ENCODE data around the gene MRGPRF.
"Not testable (repeated sequence)": the region's sequence is repeated elsewhere in the genome, so short reads cannot be mapped to it uniquely, and the experiment has no call there.

The MRGPRF gene

DNA sequence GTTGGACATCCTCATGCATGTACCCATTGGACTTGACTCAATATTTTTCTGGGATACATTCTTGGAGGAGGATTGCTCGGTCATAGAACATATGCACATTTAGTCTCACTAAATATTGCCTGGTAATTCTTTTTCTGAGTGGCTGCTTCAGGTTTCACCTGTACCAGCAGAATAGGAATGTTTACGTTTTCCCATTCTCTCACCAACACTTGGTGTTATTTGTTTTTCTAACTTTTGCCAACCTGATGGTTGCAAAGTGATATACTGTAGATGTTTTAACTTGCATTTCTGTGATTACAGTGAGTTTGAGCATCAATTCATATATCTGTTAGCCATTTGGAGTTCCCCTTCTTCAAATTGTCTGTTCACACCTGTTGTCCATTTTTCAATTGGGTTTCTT, 30.9 kb downstream of the MRGPRF start:
- no peak for FAIRE-seq

DNA sequence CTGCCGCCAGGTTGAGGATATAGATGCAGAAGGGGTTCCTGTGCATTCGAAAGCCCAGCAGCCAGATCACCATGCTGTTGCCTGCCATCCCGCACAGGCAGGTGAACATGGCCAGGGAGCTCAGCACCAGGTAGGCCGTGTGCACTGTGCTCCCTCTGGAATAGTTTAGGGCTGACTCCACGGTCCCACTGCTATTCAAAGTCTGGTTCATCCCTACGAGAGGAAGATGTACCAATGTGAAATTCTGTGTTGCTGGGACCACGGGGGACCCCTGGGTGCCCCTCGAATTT, 32.3 kb downstream of the MRGPRF start, which contains the start of gene MRGPRD:
Gene MRGPRD (minus strand): TSS at position 211 of the 290 bp plus-strand sequence. CDS start 0 bp downstream, at position 211.
- FAIRE-seq: no peak

DNA sequence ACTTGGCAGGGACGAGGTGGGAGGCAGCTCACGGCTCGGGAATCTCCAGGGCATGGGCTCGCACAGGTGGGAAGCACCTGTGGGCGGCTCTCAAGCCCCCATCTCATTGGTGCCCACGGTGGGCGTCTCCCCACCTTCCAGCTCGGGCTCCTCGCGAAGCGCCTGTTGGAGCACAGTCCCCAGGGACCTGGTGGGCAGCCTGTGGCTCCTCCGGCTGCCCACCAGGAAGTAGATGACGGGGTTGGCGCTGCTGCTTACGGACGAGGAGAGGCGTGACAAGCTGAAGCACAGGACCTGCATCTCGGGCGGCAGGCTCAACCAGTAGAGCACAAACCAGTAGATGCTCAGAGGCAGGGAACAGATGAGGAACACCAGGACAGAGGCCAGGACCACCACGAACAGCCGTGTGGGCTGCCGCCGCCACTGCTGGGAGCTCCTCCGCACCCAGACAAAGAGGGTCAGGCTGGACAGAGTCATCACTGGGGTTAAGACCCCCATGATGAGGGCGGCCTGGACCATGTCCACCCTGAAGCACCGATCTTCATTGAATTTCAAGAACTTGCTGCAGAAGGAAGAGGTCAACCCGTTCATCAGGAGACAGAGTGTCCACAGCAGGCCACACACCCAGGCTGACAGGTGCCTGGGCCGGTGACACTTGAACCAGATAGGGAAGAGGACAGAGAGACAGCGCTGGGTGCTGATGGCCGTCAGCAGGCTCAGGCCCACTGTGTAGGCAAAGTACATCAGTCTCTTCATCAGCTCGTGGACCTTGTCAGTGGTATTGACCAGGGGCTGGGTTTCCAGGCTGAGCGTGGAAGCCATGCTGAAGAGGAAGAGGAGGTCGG, 32.9 kb downstream of the MRGPRF start:
- FAIRE-seq: no peak

DNA sequence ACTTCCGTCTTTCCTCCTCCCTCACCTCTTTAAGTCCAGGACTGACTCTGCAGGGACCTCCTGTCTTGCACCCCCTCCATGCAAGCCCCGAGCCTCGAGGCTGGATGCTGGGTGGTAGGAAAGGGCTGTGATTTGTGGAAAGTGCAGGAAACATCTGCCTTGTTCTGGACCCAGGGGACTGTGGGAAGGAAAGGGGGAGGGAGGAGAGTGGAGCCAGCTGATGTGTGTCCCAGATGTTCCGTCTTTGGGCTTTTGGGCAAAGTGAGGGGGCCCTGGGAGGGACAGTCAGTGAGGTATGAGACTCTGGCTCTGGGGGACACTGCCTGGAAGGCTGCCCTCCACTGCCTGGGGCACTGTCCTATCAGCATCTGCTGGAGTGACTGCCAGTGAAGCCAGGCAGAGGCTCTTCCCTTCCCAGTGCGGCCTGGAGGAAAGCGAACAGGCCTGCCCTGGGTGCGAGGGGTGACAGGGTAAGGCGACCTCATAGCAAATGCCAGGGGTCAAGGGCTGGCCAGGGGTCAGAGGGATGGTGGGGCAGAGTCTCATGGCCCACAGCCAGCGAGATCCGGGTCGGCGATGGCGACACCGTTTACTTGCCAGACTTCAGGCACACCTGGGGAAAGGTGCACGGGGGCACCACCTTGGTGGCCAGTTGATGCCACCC, 34.0 kb downstream of the MRGPRF start:
- no peak for FAIRE-seq

DNA sequence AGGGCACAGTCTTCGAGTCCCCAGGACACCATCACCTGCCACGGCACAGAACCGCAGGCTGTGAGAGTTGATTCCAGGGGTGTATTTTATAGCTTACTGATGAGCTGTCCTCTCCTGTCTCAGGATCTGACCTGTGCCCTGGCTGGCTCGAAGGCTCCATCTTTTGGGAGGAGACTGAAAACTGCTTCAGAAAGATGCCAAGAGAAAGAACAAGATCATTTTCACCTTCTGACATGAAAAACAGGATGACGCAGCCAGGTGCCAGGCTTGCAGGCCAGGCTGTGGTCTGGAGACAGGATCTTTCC, 34.5 kb downstream of the MRGPRF start:
- FAIRE-seq: no peak

DNA sequence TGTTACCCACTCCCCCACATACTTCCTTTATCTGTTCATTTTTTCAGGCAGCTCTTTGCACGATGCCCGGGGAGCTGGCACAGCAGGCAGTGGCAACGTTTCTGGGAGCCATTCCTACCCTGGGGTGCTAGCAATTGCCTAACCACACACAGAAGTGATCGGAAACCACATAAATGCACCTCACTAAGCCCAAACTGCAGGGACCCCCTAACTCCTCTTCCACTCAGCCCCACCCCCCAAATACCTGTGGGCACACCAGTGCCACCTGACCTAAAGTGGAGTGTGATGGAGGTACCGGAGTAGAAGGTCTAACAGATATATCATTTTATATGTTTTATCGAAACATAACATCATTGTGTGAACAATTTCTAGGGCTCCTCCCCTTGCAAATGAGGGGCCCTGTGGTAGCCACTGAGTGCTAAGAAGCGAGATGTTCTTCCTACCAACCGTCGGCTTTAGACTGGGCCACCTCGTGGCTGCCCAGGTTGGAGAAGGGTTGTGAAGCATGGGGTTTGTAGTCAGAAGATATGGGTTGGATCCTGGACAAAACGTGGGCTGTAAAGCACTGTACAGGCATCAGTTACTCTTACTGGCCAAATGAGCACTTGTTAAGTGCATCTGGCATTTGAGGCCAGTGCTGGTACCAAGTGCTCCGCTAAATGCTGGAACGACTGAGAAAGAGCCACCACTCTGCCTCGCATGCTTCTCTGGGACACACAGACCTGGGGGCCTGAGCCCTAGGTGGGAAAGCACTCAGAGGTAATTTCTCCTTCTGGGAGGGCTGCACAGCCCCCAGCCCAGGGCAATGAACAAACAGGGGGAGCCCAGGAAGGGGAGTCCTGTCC, 35.0 kb downstream of the MRGPRF start:
- FAIRE-seq: no peak

DNA sequence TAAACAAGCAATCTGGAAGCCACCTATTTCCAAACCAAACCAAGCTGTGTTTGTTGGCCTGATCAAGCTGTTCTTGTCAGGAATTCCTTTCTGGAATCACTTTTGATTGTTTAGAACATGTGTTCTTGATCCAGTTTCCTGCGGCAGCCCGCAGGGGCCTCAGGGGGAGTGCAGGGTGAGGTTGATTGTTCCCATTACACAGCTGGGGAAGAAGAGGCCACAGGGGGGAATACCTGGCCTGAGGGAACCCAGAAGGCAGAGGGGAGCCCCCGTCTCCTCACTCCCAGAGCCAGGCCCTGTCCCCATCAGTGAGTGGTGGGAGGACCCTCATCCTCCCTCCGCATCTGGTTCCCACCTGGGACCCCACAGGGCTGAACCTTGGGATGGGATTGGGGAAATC, 36.5 kb downstream of the MRGPRF start:
- FAIRE-seq: no peak

DNA sequence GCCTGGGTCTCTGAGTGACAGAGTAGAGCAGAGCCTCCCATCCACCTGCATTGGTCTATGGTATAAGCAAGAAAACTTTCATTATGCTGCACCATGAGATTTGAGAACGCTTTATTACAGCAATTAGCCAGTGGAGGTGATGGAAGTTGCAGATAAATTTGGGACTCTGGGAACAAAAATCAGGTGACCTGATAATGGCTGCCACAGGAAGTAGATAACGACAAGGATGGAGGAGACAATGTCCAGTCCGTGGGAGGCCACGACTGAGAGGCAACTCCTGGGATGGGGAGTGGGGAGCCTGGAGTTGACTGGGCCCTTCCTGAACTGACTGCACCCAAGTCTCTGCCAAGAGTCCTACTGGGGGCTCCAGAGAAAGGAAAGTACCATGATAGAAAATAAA, 37.0 kb downstream of the MRGPRF start:
- no peak for FAIRE-seq

DNA sequence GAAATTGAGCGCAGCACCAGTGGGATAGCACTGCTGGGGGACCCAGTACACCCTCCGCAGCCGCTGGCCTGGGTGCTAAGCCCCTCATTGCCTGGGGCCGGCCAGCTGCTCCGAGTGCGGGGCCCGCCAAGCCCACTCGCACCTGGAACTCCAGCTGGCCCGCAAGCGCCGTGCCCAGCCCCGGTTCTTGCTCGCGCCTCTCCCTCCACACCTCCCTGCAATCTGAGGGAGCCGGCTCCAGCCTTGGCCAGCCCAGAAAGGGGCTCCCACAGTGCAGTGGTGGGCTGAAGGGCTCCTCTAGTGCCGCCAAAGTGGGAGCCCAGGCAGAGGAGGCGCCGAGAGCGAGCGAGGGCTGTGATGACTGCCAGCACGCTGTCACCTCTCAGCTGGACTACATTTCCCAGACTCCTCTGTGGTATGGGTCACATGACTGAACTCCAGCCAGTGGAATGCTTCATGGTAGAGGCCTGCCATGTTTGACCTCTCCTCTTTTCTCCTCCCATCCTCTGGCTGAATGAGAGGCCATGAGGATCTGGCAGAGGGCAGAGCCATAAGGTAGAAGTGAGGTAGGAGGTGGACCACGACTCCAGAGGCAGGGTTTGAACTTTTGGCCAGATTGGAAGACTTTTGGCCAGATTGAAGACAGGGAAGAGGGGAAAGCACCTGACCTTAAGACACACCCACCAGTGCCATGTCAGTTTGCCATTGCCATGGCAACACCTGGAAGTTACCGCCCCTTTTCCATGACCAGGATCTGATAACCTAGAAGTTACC, 38.4 kb downstream of the MRGPRF start:
- FAIRE-seq: no peak

DNA sequence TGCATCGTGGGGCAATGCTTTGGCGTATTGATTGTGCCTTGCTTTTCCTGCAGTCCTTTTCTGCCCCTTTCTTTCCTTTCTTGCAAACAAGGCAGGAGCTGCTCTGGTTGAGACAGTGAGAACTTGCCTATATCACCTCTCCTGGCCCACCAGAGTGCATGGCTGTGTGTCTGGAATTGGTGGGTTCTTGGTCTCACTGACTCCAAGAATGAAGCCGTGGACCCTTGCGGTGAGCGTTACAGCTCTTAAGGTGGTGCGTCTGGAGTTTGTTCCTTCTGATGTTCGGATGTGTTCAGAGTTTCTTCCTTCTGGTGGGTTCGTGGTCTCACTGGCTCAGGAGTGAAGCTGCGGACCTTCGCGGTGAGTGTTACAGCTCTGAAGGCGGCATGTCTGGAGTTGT, 39.3 kb downstream of the MRGPRF start:
- not testable (repeated sequence) for FAIRE-seq

DNA sequence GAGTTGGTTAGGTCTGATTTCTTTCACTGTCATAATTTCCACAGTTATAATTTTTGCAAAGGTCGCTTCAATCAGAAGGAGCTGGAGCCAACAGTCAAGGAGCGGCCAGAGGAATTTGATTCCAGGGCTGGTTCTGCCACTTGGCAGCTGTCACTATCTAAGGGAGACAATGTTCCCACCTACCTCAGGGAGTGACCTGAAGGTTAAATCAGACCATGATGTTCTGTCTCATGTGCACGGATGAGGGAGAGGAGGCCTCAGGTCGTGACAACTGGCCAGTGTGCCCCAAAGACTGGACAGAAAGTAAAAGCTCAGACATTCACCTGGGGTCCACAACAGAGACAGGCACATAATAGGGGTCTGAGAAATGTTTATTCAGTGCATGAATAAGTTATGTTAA, 39.8 kb downstream of the MRGPRF start:
- no peak for FAIRE-seq

DNA sequence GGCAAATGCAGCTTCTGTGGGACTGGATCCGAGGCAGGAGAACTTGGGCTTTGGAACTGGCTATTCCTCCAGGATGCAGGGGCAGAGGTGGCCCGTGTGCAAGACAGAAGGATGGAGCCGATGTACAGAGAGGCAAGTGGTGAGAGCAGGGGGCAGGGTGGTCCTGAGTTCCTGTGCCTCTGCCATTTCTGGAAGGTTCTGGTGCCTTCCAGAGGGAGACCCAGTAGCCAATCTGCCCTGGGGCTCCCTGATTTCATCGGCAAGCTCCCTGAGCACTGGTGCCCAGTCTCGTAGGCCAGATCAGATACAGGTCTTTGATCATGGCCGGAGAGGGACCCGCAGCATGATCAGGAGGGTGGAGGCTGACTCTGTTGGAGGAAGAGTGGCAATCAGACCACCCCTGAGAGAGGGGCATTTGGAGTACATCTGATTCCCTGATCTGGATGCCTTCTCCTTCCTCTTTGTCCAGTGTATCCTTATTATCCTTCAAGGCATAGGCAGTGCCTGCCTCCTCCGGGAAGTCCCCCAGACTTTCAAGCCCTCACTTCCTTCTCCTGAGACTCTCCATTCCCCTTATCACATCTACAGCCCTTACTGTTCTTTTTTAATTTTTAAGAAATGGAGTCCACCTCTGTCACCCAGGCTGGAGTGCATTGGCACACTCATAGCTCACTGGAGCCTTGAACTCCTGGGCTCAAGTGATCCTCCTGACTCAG, 42.0 kb downstream of the MRGPRF start:
- FAIRE-seq: no peak

DNA sequence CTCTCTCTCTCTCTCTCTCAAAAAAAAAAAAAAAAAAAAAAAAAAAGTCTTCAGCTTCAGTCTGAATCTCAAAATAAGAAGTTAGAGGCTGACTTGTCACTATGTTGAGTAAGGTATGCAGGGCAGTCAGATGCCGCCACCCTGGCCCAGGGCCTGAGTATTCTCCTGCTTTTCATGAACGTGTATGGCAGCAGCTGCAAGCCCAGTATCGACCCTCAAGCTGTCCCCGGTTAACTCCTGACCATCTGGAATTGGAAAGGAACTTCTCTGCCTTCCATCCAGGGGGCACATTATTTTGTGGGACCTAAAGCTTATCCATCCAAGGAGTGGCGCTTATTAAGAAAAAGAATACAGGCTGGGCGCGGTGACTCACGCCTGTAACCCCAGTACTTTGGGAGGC, 43.7 kb downstream of the MRGPRF start:
- FAIRE-seq: no peak

DNA sequence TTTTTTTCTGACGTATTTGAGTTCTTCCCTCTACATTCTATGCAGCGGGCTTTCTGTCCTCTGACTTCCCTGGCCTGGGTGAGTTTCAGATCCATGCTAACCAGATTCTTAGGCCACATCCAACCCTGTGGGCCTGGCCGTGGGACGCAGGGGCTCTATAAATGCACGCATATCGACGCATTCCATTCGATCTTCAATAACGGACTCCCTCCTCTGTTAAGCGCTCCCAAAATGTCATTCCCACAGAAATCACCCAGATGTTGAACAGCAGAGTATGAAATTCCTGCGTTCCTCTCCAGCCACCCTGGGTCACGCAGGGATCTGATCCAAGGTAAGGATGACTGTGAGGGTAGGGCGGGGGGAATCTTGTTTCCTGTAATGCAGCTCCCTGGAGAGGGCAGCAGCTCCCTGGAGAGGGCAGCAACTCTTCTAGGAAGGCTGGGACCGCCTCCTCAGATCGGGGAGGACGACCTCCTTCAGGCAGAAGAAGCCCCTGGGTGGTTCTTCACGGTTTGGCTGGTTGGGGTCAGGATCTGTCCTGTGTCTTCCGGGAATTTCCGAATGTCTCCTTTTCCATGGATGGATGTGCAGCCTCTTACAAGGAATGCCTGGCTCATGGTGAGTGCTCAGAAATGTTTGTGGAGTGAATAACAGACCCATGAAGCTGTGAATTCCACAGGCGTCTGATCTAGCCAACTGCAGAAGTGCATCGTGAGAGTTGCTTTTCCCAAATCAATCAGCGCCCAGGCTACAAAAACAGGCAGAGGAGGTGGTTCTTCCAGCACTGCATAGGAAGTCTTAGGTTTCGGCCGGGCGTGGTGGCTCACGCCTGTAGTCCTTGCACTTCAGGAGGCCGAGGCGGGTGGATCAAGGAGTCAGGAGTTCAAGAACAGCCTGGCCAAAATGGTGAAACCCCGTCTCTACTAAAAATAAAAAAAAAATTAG, 44.5 kb downstream of the MRGPRF start:
- FAIRE-seq: no peak

DNA sequence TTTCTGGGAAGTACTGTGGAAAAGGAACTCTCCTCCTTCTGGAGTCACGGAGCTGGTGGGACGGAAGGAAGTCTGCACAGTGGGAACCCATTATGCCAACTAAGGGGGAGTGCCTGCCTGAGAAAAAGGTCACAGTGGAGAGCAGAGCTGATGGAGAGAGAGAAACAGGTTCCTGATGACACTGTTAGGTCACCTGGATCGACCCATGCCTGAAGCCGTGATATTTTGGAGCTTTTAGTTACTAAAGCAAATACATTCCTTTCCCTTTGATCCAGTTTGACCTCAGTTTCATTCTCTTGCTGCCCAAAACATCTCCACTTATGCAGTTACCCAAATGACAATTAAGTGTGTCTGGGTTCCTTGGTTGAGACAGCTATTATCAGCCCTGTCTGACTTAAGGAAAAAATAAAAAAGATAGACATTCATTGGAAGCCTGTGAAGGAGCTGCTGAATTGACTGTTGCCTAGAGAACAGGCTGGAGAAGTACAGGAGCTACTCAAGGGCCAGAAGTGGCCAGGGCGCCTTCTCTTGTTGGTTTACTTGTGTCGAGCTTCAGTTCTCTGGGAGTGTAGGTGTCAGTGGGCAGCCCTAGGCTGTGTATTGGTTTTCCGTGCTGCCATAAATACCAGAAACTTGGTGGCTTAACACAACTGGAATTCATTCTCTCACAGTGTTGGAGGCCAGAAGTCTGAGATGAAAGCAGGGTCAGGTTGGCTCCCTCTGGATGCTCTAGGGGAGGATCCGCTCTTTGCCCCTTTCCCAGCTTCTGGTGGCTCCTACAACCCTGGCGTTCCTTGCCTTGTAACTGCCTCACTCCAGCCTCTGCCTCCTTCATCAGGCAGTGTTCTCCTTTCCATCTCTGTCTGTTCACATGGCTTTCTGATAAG, 45.9 kb downstream of the MRGPRF start:
- FAIRE-seq: no peak

DNA sequence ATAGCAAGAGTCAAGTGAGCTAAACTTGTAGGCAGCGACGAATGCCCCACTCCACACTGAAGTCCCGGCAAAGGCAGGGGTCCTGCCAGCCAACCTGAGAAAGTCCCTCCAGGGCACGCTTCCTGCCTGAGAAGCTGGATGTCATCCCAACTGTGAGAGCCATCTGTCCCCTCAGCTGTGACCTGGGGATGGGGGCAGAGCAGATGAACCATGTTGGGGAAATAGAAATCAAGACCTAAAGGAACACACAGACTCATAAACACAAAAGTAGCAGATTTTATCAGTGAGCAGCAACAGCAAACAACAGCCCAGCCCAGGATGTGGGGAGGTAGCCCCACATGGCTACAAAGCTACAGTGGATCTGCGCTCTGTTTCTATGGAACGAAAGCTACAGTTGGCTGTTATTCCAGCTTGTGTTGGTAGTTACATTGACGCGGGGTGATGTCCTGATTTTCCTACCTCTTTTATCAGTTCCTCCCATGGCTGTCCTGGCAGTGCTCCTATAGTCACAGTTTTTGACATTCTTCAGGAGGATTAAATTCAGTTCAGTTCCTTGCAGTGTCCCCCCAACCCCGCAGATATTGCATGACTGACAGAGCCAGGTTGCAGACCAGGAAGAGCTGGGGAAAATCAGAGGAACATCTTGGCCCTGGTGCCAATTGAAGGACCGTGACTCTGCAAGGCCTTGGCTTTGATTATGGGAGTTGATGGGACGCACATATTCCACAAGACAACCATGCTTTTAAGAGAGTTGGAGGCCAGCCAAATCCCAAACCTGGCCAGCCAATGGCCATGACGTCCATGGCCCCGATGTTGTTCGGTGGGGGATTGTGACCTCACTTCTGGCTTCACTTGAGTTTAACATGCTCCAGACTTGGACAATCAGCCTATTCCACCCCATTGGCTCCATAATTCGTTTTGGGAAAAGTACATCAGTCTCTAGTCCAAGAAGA, 46.9 kb downstream of the MRGPRF start:
- FAIRE-seq: no peak

DNA sequence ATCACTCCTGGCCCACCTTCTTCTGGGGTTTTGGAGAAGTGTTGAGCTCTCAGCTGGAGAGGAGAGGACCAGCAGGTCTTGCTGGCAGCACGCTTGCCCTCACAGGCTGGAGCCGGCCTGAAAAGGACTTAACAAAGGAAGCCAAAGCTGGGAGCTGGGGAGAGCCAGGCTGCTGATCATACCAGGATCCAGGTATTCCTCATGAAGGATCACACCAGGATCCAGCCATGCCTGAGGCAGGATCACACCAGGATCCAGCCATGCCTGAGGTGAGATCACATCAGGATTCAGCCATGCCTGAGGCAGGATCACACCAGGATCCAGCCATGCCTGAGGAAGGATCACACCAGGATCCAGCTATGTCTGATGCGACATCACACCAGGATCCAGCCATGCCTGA, 49.3 kb downstream of the MRGPRF start:
- no peak for FAIRE-seq

DNA sequence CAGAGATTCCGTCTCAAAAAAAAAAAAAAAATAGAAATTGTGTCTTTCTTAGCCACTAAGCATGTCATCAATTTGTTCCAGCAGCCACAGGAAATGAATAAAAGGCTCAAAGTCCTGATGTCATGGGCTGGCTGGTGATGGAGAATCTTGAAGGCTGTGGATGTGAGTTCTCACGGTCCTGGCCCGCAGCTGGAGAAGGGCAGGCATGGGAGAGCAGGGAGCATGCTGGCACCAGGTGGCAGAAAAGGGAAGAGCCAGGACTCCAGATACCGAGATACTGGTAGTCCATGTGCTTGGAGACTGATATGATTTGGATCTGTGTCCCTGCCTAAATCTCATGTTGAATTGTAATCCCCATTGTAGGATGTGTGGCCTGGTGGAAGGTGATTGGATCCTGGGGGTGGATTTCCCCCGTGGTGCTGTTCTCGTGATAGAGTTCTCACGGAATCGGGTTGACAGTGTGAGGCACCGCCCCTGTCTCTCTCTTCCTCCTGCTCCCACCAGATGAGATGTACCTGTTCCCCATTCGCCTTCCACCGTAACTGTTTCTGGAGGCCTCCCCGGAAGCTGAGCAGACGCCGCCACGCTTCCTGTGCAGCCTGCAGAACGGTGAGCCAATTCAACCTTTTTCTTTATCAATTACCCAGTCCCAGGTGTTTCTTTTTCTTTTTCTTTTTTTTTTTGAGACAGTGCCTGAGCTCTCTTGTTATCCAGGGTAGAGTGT, 50.4 kb downstream of the MRGPRF start:
- no peak for FAIRE-seq
